ENCODE results near the gene IL6ST.

DNA sequence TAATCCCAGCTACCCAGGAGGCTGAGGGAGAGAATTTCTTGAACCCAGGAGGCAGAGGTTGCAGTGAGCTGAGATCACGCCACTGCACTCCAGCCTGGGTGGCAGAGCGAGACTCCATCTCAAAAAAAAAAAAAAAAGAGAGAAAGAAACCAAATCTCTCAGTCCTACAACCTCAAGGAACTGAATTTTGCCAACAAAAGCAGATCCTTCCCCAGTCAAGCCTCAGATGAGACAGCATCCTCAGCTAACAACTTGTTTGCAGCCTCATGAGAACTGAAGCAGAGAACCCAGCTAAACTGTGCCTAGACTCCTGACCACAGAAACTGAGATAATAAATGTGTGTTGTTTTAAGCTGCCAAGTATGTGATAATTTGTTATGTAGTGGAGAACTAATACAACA, 7.5 kb upstream of the IL6ST start:
- TF ChIP-seq EZH2 (IDR thresholded peaks at IDR 0.05; ENCODE audit: low read depth): no peak
- TF ChIP-seq, protein P1, sequence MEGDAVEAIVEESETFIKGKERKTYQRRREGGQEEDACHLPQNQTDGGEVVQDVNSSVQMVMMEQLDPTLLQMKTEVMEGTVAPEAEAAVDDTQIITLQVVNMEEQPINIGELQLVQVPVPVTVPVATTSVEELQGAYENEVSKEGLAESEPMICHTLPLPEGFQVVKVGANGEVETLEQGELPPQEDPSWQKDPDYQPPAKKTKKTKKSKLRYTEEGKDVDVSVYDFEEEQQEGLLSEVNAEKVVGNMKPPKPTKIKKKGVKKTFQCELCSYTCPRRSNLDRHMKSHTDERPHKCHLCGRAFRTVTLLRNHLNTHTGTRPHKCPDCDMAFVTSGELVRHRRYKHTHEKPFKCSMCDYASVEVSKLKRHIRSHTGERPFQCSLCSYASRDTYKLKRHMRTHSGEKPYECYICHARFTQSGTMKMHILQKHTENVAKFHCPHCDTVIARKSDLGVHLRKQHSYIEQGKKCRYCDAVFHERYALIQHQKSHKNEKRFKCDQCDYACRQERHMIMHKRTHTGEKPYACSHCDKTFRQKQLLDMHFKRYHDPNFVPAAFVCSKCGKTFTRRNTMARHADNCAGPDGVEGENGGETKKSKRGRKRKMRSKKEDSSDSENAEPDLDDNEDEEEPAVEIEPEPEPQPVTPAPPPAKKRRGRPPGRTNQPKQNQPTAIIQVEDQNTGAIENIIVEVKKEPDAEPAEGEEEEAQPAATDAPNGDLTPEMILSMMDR (conservative IDR thresholded peaks at IDR 0.05): no peak

All from PC-9 (cell line).